ENCODE measurements around the gene RIMOC1.
A peak's percentile ranks its signal among the peaks of the same experiment; 100 is the strongest.

The RIMOC1 gene, protein sequence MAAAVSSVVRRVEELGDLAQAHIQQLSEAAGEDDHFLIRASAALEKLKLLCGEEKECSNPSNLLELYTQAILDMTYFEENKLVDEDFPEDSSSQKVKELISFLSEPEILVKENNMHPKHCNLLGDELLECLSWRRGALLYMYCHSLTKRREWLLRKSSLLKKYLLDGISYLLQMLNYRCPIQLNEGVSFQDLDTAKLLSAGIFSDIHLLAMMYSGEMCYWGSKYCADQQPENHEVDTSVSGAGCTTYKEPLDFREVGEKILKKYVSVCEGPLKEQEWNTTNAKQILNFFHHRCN

GRCh38 chr5:41903892-41904799 is at the start of gene RIMOC1:
TSS of gene RIMOC1 (plus strand) at chr5:41904344. CDS start at chr5:41904368, 24 bp downstream.
- DNase-seq = peak; percentile 98

GRCh38 chr5:41856644-41857491 is 47.3 kb upstream of the RIMOC1 start:
- no peak for DNase-seq

- DNase-seq = no peak
Measured at GRCh38 chr5:41857989-41858388, 46.2 kb upstream of the RIMOC1 start.

DNA sequence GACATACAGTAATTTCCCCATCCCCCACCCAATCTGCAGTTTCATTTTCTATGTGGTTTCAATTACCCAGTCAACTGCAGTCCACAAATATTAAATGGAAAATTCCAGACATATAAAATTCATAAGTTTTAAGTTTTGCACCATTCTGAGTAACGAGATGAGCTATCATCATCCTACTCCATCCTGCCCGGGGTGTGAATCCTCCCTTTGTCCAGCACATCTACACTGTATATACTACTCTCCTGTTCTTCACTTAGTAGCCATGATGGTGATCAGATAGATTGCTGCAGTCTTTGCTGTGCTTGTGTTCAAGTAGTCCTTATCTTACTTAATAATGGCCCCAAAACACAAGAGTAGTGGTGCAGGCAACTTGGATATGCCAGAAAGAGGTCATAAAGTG is 45.3 kb upstream of the RIMOC1 start:
- DNase-seq = no peak

- no peak for DNase-seq
Measured at GRCh38 chr5:41863871-41864486, 40.2 kb upstream of the RIMOC1 start.

GRCh38 chr5:41869151-41869723 is 34.9 kb upstream of the RIMOC1 start:
- peak; percentile 18 for DNase-seq

DNA sequence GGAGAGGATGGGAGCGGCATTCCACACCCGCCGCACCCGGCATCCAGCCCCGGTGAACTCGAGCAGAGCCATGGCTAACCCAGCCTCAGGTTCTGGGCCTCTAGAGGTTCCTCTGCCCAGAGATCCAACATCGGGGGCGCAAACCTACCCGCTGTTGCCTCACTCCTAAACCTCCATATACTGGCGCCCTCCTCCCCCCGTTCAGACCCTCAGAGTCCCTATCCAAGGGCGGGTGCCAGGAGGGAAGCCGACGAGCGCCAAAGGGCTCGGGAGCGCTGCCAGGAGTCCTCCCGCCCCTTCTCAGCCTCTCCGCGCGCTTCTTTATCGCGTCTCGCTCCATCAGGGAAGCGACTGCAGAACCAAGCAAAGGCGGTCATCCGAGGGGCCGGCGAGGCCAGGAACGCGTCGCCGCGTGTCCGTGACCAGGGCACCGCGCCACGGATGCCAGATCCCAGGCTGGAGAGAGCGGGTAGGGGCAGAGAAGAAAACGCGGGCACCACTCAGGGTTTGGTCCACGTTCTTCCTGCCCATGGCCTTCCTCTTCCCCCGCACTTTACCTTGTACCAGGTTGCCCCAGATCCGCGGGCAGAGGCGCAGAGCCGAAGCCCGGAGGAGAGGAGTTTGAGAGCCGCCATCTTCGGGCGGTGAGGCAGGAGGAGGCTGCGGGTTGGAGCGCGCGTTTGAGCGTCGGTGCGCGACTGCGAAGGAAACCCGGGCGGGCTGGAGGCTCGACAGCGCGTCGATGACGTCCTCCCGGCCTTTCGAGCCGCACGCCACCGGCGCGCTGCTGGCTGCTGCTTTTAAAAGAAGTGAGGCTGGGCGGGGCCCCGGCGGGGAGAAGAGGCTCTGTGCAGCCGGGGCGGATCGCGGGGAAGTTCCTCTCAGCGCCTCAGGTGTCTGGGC is 34.2 kb upstream of the RIMOC1 start, which contains the start of gene OXCT1:
Gene OXCT1 (minus strand): TSS at position 702 of the 903 bp plus-strand sequence. CDS start 67 bp downstream, at position 635.
- DNase-seq = peak; percentile 90

- no peak for DNase-seq
Measured at GRCh38 chr5:41870627-41871048, 33.5 kb upstream of the RIMOC1 start.

GRCh38 chr5:41871852-41872251 is 32.3 kb upstream of the RIMOC1 start:
- no peak for DNase-seq

GRCh38 chr5:41874512-41875060 is 29.6 kb upstream of the RIMOC1 start:
- DNase-seq = no peak

GRCh38 chr5:41875121-41875520 is 29.0 kb upstream of the RIMOC1 start:
- DNase-seq = no peak

GRCh38 chr5:41876678-41877077 is 27.5 kb upstream of the RIMOC1 start:
- DNase-seq = no peak

GRCh38 chr5:41877408-41877807 is 26.7 kb upstream of the RIMOC1 start:
- no peak for DNase-seq

DNA sequence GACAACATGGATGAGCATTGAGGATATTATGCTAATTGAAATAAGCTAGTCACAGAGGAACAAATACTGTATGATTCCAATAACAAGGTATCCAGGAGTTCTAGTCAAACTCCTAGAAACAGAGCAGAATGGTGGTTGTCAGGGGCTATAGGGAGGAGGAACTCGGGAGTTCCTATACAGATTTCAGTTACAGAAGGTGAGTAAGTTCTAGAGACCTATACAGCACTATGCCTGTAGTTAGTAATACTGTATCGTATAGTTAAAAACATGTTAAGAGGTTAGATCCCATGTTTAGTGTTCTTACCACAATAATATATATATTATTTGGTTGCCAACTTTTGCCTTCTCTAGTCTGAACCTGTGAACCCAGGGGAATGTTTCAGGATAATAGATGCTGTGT is 26.0 kb upstream of the RIMOC1 start:
- no peak for DNase-seq

- no peak for DNase-seq
Measured at GRCh38 chr5:41878643-41879478, 25.3 kb upstream of the RIMOC1 start.

DNA sequence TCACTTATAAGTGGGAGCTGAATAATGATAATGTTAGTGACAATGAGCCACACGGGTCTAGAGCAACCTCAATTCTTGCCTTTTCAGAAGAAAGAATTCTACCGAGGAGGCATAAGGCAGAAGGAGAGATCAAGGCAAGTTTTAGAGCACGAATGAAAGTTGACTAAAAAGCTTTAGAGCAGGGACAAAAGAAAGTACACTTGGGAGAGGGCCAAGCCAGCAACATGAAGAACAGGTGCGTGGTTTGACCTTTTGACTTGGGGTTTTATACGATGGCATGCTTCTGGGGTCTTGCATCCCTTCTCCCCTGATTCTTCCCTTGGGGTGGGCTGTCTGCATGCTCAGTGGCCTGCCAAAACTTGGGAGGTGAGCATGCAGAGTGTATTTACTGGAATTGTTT is 21.4 kb upstream of the RIMOC1 start:
- no peak for DNase-seq

GRCh38 chr5:41883243-41883642 is 20.9 kb upstream of the RIMOC1 start:
- DNase-seq = no peak

- DNase-seq = no peak
Measured at GRCh38 chr5:41883936-41884335, 20.2 kb upstream of the RIMOC1 start.

GRCh38 chr5:41885286-41885685 is 18.9 kb upstream of the RIMOC1 start:
- no peak for DNase-seq

Measured in activated effector memory CD4-positive, alpha-beta T cell treated with Interleukin-2 at 50 U/mL for 16 hours (primary cell).